ENCODE measurements around the gene GRID1.

Gene GRID1

DNA sequence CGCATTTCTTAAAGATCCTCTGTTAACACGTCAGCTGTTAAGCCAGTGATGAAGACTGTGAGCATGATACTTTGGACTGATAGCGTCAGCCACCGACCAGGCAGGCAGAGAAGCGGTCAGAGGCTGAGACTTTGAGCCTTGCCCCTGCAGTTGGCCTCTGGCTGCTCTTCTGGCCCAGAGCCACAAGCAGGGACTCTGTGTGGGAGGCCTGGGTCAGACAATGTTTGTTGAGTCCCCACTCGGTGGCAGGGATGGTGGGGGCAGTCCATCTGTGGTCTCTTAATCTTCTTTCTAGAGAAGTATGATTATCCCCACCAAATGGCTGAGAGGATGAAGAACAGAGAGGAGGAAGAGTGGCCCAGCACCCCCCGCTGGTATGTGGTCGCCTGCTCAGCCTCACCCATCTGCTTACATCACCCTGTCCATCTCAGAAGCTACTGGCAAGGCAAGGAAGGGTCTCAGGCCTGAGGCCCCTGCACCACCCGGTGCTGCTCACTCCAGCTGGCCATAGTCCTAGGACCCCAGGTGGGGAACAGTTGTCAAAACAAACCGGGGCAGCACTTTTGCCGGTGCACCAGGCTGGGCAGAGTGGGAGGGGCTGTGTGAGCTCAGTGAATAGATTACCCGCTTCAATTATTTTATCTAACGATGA is 202.9 kb downstream of the GRID1 start:
- no peak for DNase-seq

DNA sequence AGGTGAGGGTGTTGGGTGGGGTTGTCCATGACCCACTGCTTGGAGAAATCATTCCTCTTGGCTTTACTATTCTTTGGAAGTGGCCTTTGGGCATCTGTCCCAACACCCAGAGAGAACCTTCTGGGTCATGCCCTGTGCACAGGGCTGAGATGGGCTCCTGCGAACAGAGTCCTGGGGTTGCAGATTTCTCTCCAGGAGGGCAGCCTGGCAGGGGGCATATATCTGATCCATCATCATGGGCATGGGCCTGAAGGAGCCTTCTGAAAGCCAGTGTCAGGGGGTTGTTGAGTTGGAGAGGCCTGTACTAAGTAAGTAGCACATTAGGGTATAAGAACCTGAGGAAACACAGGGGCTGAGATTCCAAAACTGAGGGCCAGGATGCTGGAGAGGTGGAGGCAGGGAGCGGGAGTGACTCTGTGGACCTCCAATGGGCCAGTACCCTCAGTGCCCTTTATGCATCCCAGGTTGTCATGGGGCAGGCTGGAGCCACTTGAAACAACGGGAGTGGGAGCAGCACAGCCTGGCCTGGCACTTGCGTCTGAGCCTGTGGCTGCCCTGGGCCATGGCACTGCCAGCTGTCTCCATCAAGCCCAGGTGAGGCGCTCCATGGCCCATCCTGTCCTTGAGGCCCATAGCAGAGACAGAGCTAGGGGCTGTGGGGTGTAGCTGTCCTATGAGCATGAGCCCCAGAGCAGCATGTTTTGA is 203.7 kb downstream of the GRID1 start:
- no peak for DNase-seq

DNA sequence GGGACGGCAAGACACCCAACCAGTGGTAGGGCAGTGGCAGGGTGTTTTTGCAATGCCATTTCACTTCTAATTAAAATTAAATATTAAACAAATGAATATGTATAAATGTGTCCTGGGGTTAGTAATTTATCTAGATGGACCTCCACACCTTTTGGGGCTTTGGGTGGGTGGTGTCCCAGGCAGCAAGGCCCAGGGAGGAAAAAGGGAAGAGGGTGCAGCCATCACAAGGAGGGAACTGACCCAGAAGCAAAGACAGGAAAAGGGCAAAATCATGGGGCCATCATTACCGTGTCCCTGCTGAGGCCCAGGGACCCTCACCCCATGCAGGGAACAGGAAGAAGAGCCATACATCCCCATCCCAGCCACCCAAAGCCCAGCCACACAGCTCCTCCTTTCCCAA is 204.6 kb downstream of the GRID1 start:
- no peak for DNase-seq

DNA sequence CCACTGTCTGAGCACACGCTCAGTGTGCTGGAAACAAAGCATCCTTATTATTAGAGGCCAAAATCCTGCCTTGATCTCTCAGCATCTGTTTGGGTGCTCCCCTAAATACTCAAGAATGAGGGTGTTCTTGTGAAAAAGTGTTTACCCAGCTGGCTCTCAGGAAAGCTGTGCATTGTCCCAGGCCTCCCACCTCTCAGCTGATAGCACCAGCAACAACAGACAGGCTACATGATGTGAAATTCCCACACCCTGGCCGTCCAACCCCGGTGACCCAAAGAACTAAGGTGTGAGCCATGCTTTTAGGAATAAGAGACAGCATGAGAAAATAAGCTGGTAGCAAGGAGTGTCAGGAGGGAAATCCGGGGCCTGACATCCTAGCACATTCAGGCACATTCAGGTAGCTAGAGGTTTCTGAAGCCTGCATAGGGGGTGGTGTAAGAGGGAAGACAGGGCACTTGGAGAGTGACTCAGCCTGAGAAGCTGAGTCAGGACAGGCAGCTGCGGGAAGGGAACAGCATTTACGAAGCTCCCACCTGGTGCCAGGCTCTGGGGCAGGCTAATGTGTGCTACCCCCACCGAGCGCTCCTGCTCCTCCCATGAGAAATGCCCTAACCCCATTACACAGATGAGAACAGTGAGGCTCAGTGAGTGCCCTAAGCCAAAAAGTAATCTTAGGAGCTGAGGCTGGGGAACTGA is 205.6 kb downstream of the GRID1 start:
- no peak for DNase-seq

DNA sequence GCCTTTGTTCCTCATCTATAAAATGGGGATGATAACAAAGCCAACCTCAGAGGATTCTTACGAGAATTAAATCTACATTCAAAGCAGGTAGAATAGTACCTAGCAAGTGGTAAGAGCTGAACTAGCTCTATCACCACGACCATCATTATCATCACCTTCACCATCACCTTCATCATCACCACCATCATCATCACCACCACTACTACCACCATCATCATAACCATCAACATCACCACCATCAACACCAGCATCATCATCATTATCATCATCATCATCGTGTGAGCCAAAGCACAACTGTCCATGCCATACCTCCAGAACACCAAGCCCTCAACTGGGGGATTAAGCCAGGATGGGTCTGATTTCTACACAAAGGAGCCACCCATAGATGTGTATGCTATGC is 206.8 kb downstream of the GRID1 start:
- no peak for DNase-seq

DNA sequence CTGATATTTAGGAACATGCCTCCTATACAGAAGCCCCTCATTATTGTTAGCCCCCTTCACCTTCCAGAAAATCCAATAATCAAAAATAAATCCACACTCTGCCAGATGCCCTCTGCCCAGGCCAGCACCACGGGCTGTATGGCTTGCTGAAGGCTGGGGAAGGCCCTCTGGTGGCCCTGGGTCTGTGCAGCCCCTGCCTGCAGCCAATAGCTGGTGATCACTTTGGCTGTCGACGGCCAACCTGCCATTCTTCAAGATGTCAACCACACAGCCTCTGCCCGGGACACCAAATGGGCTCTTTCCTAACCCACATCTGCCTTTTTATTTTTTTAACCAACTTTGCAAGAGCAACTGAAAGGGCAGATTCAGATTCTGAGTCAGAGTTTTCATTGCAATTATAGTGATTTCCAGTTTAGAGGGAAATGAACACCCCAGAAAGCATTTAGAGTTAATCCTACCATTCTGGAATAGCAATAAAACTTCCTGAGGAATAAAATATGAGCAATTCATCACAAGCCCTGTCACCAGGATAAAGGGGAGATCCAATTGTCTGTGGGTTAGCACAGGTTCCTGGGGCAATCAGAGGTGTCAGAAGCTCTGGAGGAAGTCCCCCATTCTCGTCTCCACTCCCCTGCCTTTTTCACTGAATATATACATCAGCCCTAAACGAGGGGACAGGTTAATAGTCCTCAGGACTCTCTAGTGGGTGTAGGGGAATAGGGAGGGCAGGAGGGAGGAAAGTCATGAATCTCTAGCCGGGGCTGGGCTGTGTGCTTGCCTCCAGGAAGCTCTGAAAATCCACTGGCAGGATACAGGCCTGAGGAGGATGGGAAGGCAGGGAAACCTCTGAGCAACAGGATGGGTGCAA is 211.3 kb downstream of the GRID1 start:
- no peak for DNase-seq

DNA sequence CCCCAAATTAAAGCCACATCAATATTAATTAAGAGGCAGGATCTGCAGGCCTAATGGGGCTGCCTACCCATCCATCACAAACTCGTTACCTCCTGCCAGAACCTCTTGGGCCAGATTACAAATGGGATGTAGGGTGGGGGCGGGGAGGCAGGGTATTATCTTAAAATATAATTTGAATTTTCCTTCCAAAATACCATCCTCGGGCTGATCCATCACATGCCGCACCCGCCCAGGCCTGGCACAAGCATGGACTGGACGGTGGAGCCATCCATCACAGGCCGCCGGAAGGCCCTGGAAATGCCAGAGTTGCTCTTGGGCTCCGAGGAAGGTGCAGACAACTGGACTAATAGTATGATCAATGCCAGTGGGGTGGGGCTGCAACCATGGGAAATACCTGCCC is 212.8 kb downstream of the GRID1 start:
- DNase-seq: no peak

DNA sequence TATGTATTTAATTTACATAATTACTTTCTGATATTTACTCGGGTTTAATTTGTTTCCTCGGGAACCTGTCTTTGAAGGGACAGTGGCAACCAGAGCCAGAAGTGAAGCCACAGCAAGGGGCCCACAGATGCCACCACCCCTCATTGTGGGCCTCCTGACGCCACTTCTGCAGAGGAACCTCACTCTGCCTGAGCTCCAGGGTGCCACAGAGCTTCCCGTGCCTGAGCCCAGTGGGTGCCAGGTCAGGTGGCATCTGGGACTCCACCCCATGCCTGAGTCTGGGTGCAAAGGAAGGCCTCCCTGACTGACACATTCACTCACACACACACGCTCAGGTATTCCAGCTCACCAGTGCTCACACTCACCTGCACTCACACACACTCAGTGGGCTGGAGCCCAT is 213.7 kb downstream of the GRID1 start:
- no peak for DNase-seq

DNA sequence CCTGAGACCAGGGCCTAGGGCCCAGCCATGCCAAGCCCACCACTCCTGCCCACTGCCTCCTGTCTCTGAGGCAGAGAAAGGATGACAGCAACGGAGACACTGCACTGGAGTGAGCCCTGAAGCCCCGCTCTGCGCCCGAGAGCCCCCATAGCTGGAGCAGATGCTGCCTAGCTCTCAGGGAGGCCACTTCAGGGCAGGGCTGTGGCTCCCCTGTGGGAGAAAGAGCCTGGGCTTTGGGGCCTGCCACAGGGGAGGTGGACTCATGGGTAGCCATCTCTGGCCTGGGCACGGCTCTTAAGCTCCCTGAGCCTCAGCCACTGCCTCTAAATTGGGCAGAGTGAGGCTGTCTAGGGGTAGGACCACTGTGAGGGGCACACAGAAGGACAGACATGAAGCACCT is 214.2 kb downstream of the GRID1 start:
- DNase-seq: no peak

DNA sequence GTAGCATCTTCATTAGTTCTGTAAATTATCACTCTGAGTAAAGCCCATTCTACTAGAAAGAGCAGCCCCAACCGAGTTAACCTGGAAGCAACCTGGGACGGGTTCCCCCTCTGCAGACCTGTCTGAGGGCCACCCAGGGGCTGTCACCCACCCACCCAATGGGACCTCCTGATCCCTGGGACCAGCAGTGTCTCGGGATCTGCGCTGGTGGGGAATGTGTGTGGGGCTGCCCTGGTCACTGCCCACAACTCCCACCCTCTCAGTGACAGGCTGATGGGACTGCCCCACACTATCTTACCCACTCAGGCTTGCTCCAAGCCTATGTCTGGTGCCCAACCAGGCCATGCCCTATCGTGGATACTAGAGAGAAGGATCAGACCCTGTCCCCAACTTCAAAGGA is 215.0 kb downstream of the GRID1 start:
- no peak for DNase-seq

DNA sequence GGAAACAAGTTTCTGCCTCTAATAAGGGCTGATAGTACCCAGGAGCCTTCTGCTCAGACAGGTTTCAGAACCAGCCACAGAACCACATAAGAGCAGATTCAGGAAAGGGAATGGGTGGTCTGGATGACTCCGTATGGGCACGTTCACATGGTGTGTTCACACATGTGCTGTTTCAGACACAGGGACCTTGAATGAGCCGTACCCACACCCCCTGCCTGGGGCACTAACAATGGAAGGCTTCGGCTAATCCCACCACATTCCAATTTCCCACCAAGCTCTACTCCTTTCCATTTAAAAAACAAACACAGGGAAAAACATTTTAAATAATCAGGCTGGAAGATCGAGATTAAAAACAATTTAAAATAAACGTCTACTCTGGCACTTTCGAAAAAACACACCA is 217.3 kb downstream of the GRID1 start:
- DNase-seq: no peak

DNA sequence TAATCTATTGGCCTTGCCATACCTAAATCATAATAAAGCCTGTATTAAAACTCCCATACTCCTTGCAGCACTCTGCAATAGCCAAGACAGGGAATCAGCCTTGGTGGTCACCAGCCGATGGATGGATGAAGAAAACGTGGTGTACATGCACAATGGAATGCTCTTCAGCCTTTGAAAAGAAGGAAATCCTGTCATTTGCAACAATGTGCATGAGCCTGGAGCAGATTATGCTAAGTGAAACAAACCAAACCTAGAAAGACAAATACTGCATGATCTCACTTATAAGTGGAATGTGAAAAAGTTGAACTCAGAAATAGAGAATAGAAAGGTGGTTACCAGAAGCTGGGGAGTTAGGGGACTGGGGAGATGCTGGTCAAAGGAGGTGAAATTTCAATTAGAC is 218.5 kb downstream of the GRID1 start:
- no peak for DNase-seq

DNA sequence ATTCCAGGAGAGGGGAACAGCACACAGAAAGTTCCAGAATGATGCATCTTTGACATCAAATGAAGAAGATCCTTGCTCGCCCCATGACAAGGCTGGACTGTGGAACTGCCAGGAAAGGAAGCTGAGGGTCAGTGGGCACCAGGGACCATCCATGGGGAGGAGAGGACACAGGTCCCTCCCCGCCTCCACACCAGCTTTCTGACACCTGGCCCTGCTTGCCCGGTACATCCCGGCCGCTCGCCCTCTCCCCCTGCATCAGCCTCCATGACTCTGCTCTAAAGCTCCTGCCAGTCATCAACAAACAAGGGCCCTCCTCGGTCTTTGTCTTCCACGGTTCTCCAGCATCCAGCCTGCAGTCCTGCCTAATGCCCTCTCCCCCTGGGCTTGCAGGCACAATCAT is 222.3 kb downstream of the GRID1 start:
- DNase-seq: no peak

DNA sequence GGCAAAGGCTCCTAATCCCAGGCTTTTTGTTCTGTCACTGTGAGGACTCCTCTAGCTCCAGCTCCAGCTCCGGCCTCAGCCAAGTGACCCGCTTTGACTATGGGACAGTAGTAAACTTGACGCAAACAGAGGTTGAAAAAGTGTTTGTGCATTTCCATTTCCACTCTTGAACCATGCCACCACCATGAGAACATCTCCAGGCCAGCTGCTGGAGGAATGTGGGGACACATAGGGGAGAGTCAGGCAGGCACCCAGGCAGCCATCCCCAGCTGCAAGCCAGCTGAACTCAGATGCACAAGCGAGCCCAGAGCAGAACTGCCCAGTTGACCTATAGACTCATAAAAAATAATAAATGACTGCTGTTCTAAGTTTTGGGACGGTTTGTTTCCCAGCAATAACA is 224.7 kb downstream of the GRID1 start:
- no peak for DNase-seq

DNA sequence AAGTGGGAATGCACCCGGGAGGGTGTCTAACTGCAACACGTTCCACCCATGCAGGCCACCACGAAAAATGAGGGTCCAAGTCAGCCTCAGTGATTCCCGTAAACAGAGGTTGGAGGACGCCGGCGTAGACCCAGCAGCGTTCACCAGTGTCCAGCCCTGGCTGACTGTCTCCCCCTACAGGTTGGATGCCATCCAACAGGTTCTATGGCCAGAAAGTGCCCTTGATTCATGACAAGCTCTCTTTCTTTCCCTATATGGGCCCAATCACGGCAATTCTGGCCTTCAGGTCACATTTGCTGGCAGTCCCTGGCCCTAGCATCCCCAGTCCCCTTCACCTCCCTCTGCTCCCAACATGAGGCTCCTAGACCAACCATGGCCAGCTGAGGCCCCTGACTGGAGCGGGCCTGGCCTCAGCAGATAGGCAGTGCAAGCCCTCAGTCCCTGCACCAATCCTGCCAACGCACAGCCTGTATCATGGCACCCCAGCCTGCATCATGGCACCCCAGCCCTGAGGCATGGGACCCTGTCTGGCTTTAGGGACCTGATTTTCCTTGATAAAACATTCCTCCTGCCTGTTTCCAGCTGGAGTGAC is 227.4 kb downstream of the GRID1 start:
- no peak for DNase-seq

DNA sequence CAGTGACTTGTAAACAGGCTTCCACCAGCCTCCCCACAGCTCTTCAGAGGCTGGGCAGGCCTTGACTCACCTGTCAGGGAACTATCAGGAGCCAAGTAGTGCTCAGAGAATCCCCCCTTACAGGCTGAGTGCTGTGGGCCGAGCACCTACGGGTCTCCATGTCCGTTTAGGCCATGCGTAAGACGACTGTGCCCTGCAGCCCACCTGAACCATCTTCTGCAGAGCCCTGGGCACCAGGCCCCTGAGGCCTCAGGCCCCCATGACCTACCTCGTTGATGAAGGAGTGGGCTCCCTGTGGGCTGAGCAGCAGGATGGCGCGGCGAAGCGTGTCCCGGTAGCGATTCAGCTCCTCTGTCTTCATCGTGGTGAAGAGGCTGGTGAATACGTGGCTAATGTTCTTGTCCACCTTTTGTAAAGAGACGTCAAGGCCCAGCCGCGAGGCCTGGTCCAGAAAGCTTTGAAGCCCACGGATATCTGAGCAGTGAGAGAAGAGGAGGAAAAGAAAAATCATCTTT is 228.0 kb downstream of the GRID1 start:
- no peak for DNase-seq

DNA sequence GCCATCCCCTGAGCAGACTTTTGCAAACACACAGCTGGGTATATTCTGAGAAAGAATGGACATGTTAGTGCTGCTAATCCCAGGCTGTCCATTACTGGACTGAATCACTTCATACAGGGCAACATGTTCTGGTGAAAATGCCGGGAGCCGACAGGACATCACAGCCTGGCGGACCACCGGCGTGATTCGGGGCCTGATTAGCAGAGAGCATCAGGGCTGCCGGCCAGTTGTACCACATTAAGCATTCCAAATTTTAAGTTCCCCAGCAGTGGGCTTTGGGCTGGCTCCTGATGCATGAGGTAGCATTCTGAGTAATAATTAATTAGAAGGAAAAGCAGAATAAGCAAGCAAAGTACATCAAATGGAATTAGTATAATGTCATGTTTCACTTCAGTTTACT is 229.0 kb downstream of the GRID1 start:
- DNase-seq: no peak

DNA sequence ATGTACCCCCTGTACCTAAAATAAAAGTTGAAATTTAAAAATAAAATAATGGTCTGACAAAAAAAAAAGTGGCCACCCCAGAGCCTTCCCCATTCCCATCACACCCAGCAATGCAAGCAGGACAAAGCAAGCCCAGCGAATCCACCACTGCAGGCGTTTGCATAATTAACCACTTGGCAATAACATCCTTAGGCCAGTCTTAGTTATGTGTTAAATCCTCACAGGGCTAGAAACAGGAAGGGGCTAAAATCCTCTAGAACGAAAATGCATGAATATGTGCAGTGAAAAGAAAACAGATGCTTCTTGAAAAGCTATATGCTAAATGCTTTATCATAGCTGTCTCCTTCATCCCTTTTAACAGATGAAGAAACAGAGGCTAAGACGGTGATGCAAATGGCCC is 229.7 kb downstream of the GRID1 start:
- DNase-seq: no peak

DNA sequence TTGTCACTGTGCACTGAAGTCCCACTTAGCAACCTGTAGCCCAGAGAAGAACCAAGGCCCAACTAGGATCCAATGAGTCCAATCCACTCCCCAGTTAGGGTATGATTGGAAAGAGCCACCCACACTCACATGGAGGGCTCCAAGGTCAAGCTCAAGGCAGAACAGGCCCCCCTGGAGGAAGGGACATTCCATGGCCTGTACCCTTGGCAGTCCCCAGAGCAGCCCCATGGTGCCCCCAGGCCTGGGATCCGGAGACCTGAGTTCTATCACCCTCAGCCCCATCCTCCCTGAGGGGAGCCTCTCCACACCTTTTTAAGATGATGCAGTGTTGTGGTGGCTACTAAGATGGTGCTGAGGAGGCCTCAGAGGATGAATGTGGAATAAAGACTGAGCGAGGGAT is 231.4 kb downstream of the GRID1 start:
- no peak for DNase-seq

DNA sequence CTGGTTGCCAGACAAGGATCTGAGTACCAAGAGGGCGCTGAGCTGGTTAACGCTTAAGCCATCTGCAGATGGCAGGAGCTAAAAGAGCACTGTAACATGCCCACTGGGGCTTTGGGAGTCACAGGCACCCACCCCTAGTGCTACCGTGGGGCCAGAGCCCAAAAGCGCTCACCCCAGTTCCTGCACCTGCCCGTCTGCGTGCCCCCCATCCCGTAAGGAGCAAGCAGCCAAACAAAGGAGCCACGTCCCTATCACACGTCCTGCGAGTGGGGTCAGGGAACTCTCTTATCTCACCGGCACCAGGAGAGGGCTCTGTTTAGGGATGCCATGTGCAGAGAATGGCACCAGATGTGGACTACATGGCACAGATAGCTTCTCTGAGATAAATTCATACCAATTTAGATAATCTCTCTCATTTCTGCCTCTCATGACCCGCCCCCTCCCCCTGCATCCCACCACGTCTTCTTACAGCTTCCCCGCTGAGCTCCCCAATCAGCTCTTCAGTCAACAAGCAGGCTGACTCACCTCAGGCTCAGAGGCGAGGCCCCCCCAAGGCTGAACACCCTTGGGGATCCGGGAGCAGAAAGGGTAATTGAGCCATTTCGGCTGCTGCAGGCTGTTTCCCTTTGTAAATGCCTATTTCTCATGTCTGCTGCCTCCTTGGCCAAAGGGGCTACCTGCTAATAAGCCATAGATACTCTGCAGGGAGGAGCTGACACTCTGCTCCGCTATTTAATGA is 235.7 kb downstream of the GRID1 start:
- DNase-seq: no peak

DNA sequence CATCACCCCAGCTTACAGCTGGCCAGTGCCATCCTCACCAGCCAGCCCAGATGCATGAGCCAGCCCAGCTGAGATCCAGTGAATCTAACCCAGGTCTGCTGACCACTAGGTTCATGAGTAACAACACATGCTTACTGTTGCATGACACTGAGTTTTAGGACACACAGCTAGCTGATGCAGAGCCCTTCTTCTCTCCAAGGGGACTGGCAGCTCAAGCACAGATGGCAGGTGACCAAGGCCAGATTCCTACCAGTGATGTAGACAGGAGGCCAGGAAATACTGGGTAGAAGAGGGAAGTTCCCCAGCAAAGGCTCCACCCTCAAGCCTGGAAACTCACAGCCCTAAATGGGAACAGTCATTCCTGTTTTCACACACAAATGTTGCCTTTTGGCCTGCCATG is 236.6 kb downstream of the GRID1 start:
- DNase-seq: no peak

DNA sequence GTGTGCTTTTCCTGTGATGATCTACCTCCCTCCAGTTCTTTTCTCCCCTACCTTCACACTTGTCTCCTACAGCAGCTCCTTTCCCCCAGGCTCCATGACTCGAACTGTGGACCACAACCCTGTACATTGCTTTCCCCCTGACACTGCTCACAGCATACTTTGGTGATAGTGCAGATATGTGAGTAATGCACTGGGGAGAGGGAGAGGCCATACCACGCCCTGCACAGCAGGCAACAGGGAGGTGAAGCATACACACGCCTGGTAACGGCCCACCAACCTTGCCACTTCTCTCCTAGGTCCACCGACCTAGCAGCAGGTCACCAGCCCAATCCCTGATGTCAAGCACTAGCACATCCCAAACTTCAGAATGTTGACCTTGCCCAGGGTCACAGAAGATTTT is 238.2 kb downstream of the GRID1 start:
- DNase-seq: no peak

Data from stimulated activated naive CD4-positive, alpha-beta T cell (primary cell).